Measurements from ENCODE around the gene EIF4E1B.

Gene EIF4E1B

DNA sequence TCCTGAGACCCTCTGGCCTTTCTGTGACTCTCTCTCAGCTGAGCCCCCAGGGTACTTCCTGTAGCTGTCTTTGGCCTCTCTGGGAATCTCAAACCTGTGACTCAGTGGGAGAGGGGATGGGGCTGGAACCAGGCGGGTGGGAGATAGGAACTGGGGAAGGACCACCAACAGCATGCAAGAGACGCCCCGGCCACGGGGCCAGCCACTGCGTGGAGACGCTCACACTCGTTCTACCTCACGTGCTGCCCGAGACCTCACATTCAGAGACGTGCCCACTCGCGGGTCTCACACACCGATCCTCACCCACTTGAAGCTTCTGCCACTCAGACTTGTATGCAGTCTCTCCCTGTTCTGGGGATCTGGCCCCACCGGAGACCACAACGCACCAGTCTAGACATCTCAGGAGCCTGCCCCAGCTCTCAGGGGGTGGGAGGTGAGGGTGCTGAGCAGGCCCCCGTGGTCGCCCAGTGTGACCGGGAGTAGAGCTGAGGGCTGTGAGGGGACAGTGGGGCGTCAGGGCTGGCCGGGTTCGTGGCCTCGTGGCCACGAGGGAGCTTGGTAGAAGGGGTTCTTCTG is 34.3 kb upstream of the EIF4E1B start:
- no peak for ATAC-seq
- TF ChIP-seq SNAI2 (CRISPR knock-in tag; IDR thresholded peaks at IDR 0.05) (no peak), ZFP3 (CRISPR knock-in tag; IDR thresholded peaks at IDR 0.05) (no peak), ZNF8 (CRISPR knock-in tag; IDR thresholded peaks at IDR 0.05) (no peak), TCF4 (CRISPR knock-in tag; IDR thresholded peaks at IDR 0.05; ENCODE audit: borderline replicate concordance) (no peak), ZFP30 (CRISPR knock-in tag; IDR thresholded peaks at IDR 0.05) (no peak), CSDC2 (CRISPR knock-in tag; IDR thresholded peaks at IDR 0.05) (no peak), ZNF70 (CRISPR knock-in tag; IDR thresholded peaks at IDR 0.05) (no peak), ESRRG (CRISPR knock-in tag; IDR thresholded peaks at IDR 0.05) (no peak), BACH2 (CRISPR knock-in tag; IDR thresholded peaks at IDR 0.05; ENCODE audit: borderline replicate concordance) (no peak), ZC3H10 (CRISPR knock-in tag; IDR thresholded peaks at IDR 0.05) (no peak), RARB (CRISPR knock-in tag; IDR thresholded peaks at IDR 0.05) (no peak)
- TF ChIP-seq, protein P1, sequence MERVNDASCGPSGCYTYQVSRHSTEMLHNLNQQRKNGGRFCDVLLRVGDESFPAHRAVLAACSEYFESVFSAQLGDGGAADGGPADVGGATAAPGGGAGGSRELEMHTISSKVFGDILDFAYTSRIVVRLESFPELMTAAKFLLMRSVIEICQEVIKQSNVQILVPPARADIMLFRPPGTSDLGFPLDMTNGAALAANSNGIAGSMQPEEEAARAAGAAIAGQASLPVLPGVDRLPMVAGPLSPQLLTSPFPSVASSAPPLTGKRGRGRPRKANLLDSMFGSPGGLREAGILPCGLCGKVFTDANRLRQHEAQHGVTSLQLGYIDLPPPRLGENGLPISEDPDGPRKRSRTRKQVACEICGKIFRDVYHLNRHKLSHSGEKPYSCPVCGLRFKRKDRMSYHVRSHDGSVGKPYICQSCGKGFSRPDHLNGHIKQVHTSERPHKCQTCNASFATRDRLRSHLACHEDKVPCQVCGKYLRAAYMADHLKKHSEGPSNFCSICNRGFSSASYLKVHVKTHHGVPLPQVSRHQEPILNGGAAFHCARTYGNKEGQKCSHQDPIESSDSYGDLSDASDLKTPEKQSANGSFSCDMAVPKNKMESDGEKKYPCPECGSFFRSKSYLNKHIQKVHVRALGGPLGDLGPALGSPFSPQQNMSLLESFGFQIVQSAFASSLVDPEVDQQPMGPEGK (CRISPR knock-in tag; IDR thresholded peaks at IDR 0.05; ENCODE audit: borderline replicate concordance): no peak
- TF ChIP-seq, protein P2, sequence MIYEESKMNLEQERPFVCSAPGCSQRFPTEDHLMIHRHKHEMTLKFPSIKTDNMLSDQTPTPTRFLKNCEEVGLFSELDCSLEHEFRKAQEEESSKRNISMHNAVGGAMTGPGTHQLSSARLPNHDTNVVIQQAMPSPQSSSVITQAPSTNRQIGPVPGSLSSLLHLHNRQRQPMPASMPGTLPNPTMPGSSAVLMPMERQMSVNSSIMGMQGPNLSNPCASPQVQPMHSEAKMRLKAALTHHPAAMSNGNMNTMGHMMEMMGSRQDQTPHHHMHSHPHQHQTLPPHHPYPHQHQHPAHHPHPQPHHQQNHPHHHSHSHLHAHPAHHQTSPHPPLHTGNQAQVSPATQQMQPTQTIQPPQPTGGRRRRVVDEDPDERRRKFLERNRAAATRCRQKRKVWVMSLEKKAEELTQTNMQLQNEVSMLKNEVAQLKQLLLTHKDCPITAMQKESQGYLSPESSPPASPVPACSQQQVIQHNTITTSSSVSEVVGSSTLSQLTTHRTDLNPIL (CRISPR knock-in tag; IDR thresholded peaks at IDR 0.05; ENCODE audit: low read depth): no peak
- TF ChIP-seq, protein P3, sequence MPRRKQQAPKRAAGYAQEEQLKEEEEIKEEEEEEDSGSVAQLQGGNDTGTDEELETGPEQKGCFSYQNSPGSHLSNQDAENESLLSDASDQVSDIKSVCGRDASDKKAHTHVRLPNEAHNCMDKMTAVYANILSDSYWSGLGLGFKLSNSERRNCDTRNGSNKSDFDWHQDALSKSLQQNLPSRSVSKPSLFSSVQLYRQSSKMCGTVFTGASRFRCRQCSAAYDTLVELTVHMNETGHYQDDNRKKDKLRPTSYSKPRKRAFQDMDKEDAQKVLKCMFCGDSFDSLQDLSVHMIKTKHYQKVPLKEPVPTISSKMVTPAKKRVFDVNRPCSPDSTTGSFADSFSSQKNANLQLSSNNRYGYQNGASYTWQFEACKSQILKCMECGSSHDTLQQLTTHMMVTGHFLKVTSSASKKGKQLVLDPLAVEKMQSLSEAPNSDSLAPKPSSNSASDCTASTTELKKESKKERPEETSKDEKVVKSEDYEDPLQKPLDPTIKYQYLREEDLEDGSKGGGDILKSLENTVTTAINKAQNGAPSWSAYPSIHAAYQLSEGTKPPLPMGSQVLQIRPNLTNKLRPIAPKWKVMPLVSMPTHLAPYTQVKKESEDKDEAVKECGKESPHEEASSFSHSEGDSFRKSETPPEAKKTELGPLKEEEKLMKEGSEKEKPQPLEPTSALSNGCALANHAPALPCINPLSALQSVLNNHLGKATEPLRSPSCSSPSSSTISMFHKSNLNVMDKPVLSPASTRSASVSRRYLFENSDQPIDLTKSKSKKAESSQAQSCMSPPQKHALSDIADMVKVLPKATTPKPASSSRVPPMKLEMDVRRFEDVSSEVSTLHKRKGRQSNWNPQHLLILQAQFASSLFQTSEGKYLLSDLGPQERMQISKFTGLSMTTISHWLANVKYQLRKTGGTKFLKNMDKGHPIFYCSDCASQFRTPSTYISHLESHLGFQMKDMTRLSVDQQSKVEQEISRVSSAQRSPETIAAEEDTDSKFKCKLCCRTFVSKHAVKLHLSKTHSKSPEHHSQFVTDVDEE (CRISPR knock-in tag; IDR thresholded peaks at IDR 0.05): no peak
- TF ChIP-seq, protein P4, sequence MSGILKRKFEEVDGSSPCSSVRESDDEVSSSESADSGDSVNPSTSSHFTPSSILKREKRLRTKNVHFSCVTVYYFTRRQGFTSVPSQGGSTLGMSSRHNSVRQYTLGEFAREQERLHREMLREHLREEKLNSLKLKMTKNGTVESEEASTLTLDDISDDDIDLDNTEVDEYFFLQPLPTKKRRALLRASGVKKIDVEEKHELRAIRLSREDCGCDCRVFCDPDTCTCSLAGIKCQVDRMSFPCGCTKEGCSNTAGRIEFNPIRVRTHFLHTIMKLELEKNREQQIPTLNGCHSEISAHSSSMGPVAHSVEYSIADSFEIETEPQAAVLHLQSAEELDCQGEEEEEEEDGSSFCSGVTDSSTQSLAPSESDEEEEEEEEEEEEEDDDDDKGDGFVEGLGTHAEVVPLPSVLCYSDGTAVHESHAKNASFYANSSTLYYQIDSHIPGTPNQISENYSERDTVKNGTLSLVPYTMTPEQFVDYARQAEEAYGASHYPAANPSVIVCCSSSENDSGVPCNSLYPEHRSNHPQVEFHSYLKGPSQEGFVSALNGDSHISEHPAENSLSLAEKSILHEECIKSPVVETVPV (CRISPR knock-in tag; IDR thresholded peaks at IDR 0.05): no peak

DNA sequence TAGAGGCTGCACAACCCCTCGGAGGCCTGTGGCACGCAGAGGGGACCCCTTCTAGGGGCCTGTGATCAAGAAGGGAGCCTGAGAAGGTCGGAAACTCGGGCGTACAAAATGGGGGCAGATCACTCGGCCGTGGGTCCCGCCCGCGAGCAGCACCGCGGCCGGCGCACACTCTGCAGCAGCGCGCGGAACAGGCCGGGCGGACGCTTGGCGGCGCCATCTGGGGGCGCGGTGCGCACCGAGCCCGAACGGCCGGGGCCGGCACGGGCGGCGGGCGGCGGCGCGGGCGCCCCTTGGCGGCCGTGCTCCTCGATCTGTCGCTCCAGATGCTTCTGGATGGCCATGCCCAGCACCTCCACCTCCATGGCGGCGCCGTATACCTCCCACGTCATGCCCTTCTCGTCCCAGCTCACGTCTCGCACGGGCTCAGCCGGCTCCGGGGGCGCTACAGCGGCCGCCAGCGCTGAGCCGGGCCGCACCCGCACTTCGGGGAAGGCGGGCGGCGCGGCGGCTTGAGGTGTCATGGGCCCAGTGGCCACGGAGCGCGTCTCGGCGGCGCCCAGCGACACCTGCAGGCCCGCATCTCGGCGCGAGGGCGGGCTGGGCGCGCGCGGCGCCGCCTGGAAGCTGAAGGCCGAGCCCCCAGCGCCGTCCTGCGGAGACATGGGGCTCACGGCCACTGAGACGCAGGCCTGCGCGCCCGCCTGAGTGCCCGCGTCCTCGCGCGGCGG is 33.6 kb upstream of the EIF4E1B start:
- TF ChIP-seq ZFP30 (CRISPR knock-in tag; IDR thresholded peaks at IDR 0.05): no peak
- no peak for TF ChIP-seq GLIS3 (CRISPR knock-in tag; IDR thresholded peaks at IDR 0.05)
- no peak for TF ChIP-seq TCF4 (CRISPR knock-in tag; IDR thresholded peaks at IDR 0.05; ENCODE audit: borderline replicate concordance)
- no peak for TF ChIP-seq ZFP3 (CRISPR knock-in tag; IDR thresholded peaks at IDR 0.05)
- no peak for TF ChIP-seq ESRRG (CRISPR knock-in tag; IDR thresholded peaks at IDR 0.05)
- no peak for ATAC-seq

DNA sequence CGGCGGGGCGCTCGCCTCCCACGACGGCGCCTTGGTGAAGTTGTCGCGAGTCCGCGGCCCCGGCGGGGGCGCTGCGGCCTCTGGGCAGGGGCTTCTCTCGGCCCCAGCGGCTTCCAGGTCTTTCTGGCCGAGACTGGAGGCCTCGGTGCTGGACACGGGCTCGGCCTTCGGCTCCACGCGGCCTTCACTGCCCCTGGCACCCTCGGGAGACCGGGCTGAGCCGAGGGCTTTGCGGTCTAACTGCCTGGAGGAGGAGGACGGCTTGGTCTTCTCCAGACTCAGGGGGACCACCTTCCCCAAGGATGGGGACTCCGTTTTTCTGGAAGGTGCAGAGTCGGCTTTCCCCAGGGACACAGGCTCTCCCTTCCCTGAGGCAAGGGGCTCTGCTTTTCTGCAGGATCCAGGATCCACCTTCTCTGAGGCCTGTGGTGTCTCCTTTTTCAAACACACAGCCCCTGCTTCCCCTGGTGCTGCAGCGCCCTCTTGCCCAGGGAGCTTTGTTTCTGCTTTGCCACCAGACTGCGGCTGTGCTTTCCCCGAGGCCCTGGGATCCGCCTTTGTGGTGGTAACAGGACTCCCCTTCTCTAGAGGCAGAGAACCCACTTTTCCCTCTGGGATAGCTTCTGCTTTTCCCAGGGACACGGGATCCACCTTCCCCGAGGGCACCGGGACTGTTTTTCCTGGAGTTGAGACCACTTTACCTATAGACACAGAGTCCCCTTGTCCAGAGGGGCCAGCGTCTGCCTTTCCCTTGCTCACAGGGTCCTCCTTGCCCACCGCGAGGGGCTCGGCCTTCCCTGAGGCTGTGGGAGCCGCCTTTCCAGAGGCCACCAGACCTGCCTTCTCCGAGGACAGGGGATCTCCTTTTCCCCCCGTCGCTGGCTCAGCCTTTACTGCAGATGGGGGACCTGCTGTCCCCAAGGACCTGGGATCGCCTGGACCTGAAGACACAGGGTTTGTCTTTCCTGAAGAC is 32.8 kb upstream of the EIF4E1B start:
- ATAC-seq: no peak
- TF ChIP-seq PPARA (CRISPR knock-in tag; IDR thresholded peaks at IDR 0.05; ENCODE audit: borderline replicate concordance) (no peak), CSDC2 (CRISPR knock-in tag; IDR thresholded peaks at IDR 0.05) (no peak), RARB (CRISPR knock-in tag; IDR thresholded peaks at IDR 0.05) (no peak), ESRRG (CRISPR knock-in tag; IDR thresholded peaks at IDR 0.05) (no peak), TCF4 (CRISPR knock-in tag; IDR thresholded peaks at IDR 0.05; ENCODE audit: borderline replicate concordance) (no peak), OSR1 (CRISPR knock-in tag; IDR thresholded peaks at IDR 0.05) (no peak), SNAI2 (CRISPR knock-in tag; IDR thresholded peaks at IDR 0.05) (no peak), ZNF70 (CRISPR knock-in tag; IDR thresholded peaks at IDR 0.05) (no peak), ARNTL (CRISPR knock-in tag; IDR thresholded peaks at IDR 0.05; ENCODE audit: borderline replicate concordance, low read depth) (no peak), ZFP30 (CRISPR knock-in tag; IDR thresholded peaks at IDR 0.05) (no peak), ISL1 (CRISPR knock-in tag; IDR thresholded peaks at IDR 0.05) (no peak), GLIS3 (CRISPR knock-in tag; IDR thresholded peaks at IDR 0.05) (no peak), ZFP3 (CRISPR knock-in tag; IDR thresholded peaks at IDR 0.05) (no peak)
- TF ChIP-seq, protein P2 (CRISPR knock-in tag; IDR thresholded peaks at IDR 0.05; ENCODE audit: low read depth): no peak
- TF ChIP-seq, protein P1 (CRISPR knock-in tag; IDR thresholded peaks at IDR 0.05; ENCODE audit: borderline replicate concordance): no peak
- TF ChIP-seq, protein P4 (CRISPR knock-in tag; IDR thresholded peaks at IDR 0.05): no peak
